Measurements from ENCODE around the gene AP2S1. TPM values are rescaled to one million over a fixed set of nuclear protein-coding genes. Genes with fewer than 3 reads are reported as not detected.

Gene AP2S1
- total and polyA plus RNA-seq, 2 of the 8 experiments (the other 6 are each of a cell fraction or from before 2014, with no cell fraction given) = 195 to 211 TPM

DNA sequence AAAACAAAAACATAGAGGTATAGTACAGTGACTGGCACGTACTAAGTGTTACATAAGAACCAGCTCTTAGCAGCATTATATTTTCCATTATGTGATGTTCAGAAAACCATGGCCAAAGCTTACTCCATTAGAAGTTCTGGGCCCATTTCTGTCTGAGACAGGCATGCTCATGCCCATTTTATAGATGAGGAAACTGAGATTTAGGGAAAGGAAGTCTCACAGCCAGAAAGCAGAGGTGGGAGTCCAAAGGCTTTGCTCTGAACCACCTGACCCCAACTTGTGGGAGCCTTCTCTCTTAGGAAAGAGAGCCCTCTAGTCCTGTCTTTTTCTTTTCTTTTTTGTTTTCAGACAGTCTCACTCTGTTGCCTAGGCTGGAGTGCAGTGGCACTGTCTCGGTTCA, 2.3 kb downstream of the AP2S1 start (continued):
- no peak for TF ChIP-seq RAD21 (IDR thresholded peaks at IDR 0.05 in 1 of 2, conservative IDR thresholded peaks at IDR 0.05 in 1 of 2; ENCODE audit: low read depth in 2 of 2, low read length in 2 of 2)
- no peak for TF ChIP-seq CHD1 (IDR thresholded peaks at IDR 0.05; ENCODE audit: low read depth, low read length)
- TF ChIP-seq MAFK (IDR thresholded peaks at IDR 0.05; ENCODE audit: low read depth, low read length) = no peak
- no peak for TF ChIP-seq KDM5A (IDR thresholded peaks at IDR 0.05; ENCODE audit: low read length)
- TF ChIP-seq GABPA (IDR thresholded peaks at IDR 0.05; ENCODE audit: borderline replicate concordance, insufficient read depth, low read length) = no peak
- no peak for TF ChIP-seq CBX8 (IDR thresholded peaks at IDR 0.05; ENCODE audit: borderline replicate concordance, low read depth, low read length)
- no peak for TF ChIP-seq TAF1 (IDR thresholded peaks at IDR 0.05; ENCODE audit: low read depth, low read length)
- TF ChIP-seq, protein P1, sequence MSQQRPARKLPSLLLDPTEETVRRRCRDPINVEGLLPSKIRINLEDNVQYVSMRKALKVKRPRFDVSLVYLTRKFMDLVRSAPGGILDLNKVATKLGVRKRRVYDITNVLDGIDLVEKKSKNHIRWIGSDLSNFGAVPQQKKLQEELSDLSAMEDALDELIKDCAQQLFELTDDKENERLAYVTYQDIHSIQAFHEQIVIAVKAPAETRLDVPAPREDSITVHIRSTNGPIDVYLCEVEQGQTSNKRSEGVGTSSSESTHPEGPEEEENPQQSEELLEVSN (IDR thresholded peaks at IDR 0.05) = no peak
- no peak for TF ChIP-seq KDM1A (IDR thresholded peaks at IDR 0.05; ENCODE audit: borderline replicate concordance, low read length)

All from H1 (cell line).